SK-N-MC (cell line): Measurements from ENCODE around the gene ZNF490.

ENCODE experiments used
- EZH2 ChIP-seq: fragments of 200-600 bp; sonication (generic); IDR thresholded peaks from one replicate; pipeline ENCODE4 v1.6.1; 2017; ENCODE audit warnings: antibody characterized with exemption
- FOXP2 ChIP-seq: optimal IDR thresholded peaks from 2 replicates; pipeline ENCODE3; 2011; ENCODE audit warnings: mild to moderate bottlenecking, moderate library complexity; ENCODE audit not compliant: insufficient read depth; ENCODE audit errors: extremely low read length, control extremely low read depth
- POLR2AphosphoS5 ChIP-seq: IDR thresholded peaks from 2 replicates; pipeline ENCODE4 v1.6.1; 2012; ENCODE audit warnings: mild to moderate bottlenecking, low read depth, low read length, borderline replicate concordance

DNA sequence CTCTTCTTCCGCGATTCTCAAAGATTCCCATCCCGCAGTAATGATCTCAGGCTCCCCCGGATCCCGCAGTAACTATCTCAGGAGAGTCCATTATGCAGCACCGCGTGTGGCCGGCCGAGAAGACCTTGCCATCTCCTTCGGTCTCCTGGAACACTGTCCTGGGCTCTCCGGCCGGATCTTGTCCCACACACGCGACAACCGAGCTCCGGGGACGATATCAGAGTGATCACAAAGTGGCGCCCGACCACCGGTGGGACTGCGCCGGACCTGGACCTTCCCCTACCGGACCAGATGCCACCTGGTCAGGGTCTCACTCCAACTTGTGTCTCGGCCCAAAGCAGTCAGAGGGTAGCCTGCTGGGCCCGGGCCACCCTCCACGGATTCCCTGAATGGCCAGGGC lies 31.9 kb upstream of the ZNF490 start:
- no peak for TF ChIP-seq POLR2AphosphoS5
- TF ChIP-seq EZH2 = no peak
- TF ChIP-seq FOXP2 = no peak
